ENCODE results near the gene GBE1. TPM values are rescaled to one million over a fixed set of nuclear protein-coding genes. Genes with fewer than 3 reads are reported as not detected.

GBE1 gene
- total and polyA plus RNA-seq, 10 of the 15 experiments (the other 5 are each of a cell fraction or from before 2014, with no cell fraction given), result 21.4 to 62.2 (median 41.5) TPM

DNA sequence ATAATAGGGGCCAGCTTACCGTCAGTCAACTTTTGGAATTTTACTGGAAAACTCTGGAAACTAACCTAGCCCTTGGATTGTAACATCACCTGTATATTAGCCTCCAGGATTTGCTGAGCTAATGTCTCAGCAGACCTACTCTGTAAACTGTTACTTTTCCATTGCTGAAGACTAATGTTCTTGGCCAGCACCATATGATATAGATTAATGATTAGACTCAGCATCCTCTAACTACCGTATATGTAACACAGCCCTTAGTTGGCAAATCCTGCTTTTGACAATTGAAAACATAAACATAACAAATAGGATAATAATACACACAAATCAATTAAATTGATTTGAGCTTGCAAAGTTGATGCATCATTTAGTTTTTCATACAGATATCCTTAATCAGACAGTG lies 26.6 kb upstream of the GBE1 start (continued):
- TF ChIP-seq, protein P1, sequence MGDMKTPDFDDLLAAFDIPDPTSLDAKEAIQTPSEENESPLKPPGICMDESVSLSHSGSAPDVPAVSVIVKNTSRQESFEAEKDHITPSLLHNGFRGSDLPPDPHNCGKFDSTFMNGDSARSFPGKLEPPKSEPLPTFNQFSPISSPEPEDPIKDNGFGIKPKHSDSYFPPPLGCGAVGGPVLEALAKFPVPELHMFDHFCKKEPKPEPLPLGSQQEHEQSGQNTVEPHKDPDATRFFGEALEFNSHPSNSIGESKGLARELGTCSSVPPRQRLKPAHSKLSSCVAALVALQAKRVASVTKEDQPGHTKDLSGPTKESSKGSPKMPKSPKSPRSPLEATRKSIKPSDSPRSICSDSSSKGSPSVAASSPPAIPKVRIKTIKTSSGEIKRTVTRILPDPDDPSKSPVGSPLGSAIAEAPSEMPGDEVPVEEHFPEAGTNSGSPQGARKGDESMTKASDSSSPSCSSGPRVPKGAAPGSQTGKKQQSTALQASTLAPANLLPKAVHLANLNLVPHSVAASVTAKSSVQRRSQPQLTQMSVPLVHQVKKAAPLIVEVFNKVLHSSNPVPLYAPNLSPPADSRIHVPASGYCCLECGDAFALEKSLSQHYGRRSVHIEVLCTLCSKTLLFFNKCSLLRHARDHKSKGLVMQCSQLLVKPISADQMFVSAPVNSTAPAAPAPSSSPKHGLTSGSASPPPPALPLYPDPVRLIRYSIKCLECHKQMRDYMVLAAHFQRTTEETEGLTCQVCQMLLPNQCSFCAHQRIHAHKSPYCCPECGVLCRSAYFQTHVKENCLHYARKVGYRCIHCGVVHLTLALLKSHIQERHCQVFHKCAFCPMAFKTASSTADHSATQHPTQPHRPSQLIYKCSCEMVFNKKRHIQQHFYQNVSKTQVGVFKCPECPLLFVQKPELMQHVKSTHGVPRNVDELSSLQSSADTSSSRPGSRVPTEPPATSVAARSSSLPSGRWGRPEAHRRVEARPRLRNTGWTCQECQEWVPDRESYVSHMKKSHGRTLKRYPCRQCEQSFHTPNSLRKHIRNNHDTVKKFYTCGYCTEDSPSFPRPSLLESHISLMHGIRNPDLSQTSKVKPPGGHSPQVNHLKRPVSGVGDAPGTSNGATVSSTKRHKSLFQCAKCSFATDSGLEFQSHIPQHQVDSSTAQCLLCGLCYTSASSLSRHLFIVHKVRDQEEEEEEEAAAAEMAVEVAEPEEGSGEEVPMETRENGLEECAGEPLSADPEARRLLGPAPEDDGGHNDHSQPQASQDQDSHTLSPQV (IDR thresholded peaks at IDR 0.05), result no peak
- TF ChIP-seq GATAD2B (conservative IDR thresholded peaks at IDR 0.05; ENCODE audit: low read depth), result no peak
- TF ChIP-seq, protein P2, sequence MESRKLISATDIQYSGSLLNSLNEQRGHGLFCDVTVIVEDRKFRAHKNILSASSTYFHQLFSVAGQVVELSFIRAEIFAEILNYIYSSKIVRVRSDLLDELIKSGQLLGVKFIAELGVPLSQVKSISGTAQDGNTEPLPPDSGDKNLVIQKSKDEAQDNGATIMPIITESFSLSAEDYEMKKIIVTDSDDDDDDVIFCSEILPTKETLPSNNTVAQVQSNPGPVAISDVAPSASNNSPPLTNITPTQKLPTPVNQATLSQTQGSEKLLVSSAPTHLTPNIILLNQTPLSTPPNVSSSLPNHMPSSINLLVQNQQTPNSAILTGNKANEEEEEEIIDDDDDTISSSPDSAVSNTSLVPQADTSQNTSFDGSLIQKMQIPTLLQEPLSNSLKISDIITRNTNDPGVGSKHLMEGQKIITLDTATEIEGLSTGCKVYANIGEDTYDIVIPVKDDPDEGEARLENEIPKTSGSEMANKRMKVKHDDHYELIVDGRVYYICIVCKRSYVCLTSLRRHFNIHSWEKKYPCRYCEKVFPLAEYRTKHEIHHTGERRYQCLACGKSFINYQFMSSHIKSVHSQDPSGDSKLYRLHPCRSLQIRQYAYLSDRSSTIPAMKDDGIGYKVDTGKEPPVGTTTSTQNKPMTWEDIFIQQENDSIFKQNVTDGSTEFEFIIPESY (IDR thresholded peaks at IDR 0.05), result no peak
- TF ChIP-seq, protein P3, sequence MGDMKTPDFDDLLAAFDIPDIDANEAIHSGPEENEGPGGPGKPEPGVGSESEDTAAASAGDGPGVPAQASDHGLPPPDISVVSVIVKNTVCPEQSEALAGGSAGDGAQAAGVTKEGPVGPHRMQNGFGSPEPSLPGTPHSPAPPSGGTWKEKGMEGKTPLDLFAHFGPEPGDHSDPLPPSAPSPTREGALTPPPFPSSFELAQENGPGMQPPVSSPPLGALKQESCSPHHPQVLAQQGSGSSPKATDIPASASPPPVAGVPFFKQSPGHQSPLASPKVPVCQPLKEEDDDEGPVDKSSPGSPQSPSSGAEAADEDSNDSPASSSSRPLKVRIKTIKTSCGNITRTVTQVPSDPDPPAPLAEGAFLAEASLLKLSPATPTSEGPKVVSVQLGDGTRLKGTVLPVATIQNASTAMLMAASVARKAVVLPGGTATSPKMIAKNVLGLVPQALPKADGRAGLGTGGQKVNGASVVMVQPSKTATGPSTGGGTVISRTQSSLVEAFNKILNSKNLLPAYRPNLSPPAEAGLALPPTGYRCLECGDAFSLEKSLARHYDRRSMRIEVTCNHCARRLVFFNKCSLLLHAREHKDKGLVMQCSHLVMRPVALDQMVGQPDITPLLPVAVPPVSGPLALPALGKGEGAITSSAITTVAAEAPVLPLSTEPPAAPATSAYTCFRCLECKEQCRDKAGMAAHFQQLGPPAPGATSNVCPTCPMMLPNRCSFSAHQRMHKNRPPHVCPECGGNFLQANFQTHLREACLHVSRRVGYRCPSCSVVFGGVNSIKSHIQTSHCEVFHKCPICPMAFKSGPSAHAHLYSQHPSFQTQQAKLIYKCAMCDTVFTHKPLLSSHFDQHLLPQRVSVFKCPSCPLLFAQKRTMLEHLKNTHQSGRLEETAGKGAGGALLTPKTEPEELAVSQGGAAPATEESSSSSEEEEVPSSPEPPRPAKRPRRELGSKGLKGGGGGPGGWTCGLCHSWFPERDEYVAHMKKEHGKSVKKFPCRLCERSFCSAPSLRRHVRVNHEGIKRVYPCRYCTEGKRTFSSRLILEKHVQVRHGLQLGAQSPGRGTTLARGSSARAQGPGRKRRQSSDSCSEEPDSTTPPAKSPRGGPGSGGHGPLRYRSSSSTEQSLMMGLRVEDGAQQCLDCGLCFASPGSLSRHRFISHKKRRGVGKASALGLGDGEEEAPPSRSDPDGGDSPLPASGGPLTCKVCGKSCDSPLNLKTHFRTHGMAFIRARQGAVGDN (IDR thresholded peaks at IDR 0.05), result no peak
- TF ChIP-seq CREB1 (IDR thresholded peaks at IDR 0.05; ENCODE audit: low read depth), result no peak
